Spleen (tissue), 7 donors: ENCODE measurements around the gene STRADB.

ENCODE experiments used
- CTCF ChIP-seq, 11 experiments: fragments of 200-600 bp in 7 of 11; fragments of 450-650 bp in 4 of 11; sonication (generic) in 4 of 11; IDR thresholded peaks in 8 of 11; conservative IDR thresholded peaks in 3 of 11; 1 replicate in 7 of 11; 2 replicates in 4 of 11; pipeline versions ENCODE4 v1.4.0 to v1.8.0; 2016 to 2021; ENCODE audit warnings: antibody characterized with exemption in 11 of 11, inconsistent platforms in 4 of 11, mild to moderate bottlenecking in 1 of 11
- POLR2A ChIP-seq, 3 donors: fragments of 450-650 bp; IDR thresholded peaks; one replicate each; pipeline ENCODE4 v1.5.1; 2017; ENCODE audit warnings: antibody characterized with exemption in 3 of 3, mild to moderate bottlenecking in 1 of 3
- POLR2AphosphoS5 ChIP-seq, 3 donors: sonication (generic); formaldehyde crosslinking; IDR thresholded peaks; one replicate each; pipeline ENCODE4 v1.5.1; 2017; ENCODE audit warnings: antibody characterized with exemption in 3 of 3
- donor health status: DM: no; HTN: no; CAD: no; lungs with moderate emphysema.
- donor health status: DM: no; HTN: no; CAD: no.
- donor health status: DM: no; HTN: no; CAD: no.

- TF ChIP-seq POLR2A (IDR thresholded peaks at IDR 0.05) (no peak), CTCF (IDR thresholded peaks at IDR 0.05 in 8 of 11, conservative IDR thresholded peaks at IDR 0.05 in 3 of 11) (no peak), POLR2AphosphoS5 (IDR thresholded peaks at IDR 0.05) (no peak)
These were observed 3.5 kb upstream of the STRADB start for GRCh38 chr2:201448061-201448460.
